SJCRH30 (cell line): ENCODE results near the gene AHNAK2. TPM values are rescaled to one million over a fixed set of nuclear protein-coding genes. Genes with fewer than 3 reads are reported as not detected.
"Not testable (repeated sequence)": the region's sequence is repeated elsewhere in the genome, so short reads cannot be mapped to it uniquely, and the experiment has no call there.

ENCODE experiments used
- DNase-seq, 2 experiments: peaks; one replicate each; pipeline ENCODE4 v3.0.0-alpha.2; 2015 to 2020
- H3K27ac ChIP-seq: fragments of 250-450 bp; sonication (Bioruptor Pico); 2 replicates; pipeline ENCODE4 v1.5.1; 2020; ENCODE audit warnings: mild to moderate bottlenecking, moderate library complexity
- H3K27me3 ChIP-seq: fragments of 250-450 bp; sonication (Bioruptor Pico); 2 replicates; pipeline ENCODE4 v1.5.1; 2020; ENCODE audit warnings: mild to moderate bottlenecking, moderate library complexity
- H3K36me3 ChIP-seq: fragments of 250-450 bp; sonication (Bioruptor Pico); 2 replicates; pipeline ENCODE4 v1.5.1; 2020; ENCODE audit warnings: mild to moderate bottlenecking, moderate library complexity
- H3K4me1 ChIP-seq: fragments of 250-450 bp; sonication (Bioruptor Pico); 2 replicates; pipeline ENCODE4 v1.5.1; 2020; ENCODE audit warnings: mild to moderate bottlenecking, moderate library complexity
- H3K4me3 ChIP-seq: fragments of 250-450 bp; sonication (Bioruptor Pico); 2 replicates; pipeline ENCODE4 v1.5.1; 2020; ENCODE audit warnings: mild to moderate bottlenecking, moderate library complexity
- H3K9me3 ChIP-seq: fragments of 250-450 bp; sonication (Bioruptor Pico); replicated peaks from 2 replicates; pipeline ENCODE4 v1.5.1; 2020; ENCODE audit warnings: mild to moderate bottlenecking, moderate library complexity
- total RNA-seq: library from RNA; depleted of rRNA; stranded (reverse); fragments of >200 nt; shearing (Covaris generic); gene quantifications from 2 replicates; pipeline ENCODE4 v1.2.3, GENCODE V29; 2014

Gene AHNAK2
- total RNA-seq, 1 experiment from 2014 or later: 1.6 TPM

- Histone ChIP-seq H3K9me3 (no peaks in the 10 kb centered on the region), H3K27me3 (no peaks in the 10 kb centered on the region), H3K4me3 (no peak overlapping the region), H3K36me3 (no peaks in the 10 kb centered on the region), H3K4me1 (no peaks in the 10 kb centered on the region), H3K27ac (no peak overlapping the region)
- DNase-seq: no peak
These were observed 29.5 kb downstream of the AHNAK2 start for GRCh38 chr14:104948736-104949031.

- H3K9me3 ChIP-seq, H3K4me1 ChIP-seq, H3K27me3 ChIP-seq, DNase-seq, H3K36me3 ChIP-seq, H3K27ac ChIP-seq, H3K4me3 ChIP-seq: not testable (repeated sequence)
These were observed 30.1 kb downstream of the AHNAK2 start for GRCh38 chr14:104947881-104948735.

GRCh38 chr14:104947201-104947600 lies 31.0 kb downstream of the AHNAK2 start:
- H3K4me3 ChIP-seq, H3K4me1 ChIP-seq, DNase-seq, H3K27me3 ChIP-seq, H3K27ac ChIP-seq, H3K9me3 ChIP-seq, H3K36me3 ChIP-seq: not testable (repeated sequence)

GRCh38 chr14:104945986-104946965 lies 31.9 kb downstream of the AHNAK2 start:
- not testable (repeated sequence) for H3K9me3 ChIP-seq, DNase-seq, H3K27me3 ChIP-seq

GRCh38 chr14:104945266-104945665 lies 32.9 kb downstream of the AHNAK2 start:
- not testable (repeated sequence) for DNase-seq, H3K27me3 ChIP-seq, H3K4me1 ChIP-seq, H3K27ac ChIP-seq, H3K9me3 ChIP-seq, H3K4me3 ChIP-seq, H3K36me3 ChIP-seq

More at GRCh38 chr14:104945986-104946965, 31.9 kb downstream of the AHNAK2 start:
- H3K36me3 ChIP-seq, H3K4me3 ChIP-seq, H3K27ac ChIP-seq, H3K4me1 ChIP-seq: not testable (repeated sequence)

GRCh38 chr14:104944436-104945205 lies 33.6 kb downstream of the AHNAK2 start:
- not testable (repeated sequence) for DNase-seq, H3K36me3 ChIP-seq, H3K27ac ChIP-seq, H3K9me3 ChIP-seq, H3K27me3 ChIP-seq, H3K4me1 ChIP-seq, H3K4me3 ChIP-seq

GRCh38 chr14:104944016-104944308 lies 34.2 kb downstream of the AHNAK2 start:
- H3K4me1 ChIP-seq, H3K27me3 ChIP-seq, H3K36me3 ChIP-seq, H3K4me3 ChIP-seq, DNase-seq, H3K27ac ChIP-seq, H3K9me3 ChIP-seq: not testable (repeated sequence)

GRCh38 chr14:104943216-104944015 lies 34.8 kb downstream of the AHNAK2 start:
- not testable (repeated sequence) for H3K9me3 ChIP-seq, H3K4me3 ChIP-seq, H3K4me1 ChIP-seq, H3K27ac ChIP-seq, H3K36me3 ChIP-seq, DNase-seq, H3K27me3 ChIP-seq

GRCh38 chr14:104942586-104942985 lies 35.6 kb downstream of the AHNAK2 start:
- H3K4me1 ChIP-seq: no peaks in the 10 kb centered on the region
- no peak overlapping the region for H3K4me3 ChIP-seq
- no peak overlapping the region for H3K27ac ChIP-seq
- H3K27me3 ChIP-seq: no peaks in the 10 kb centered on the region
- H3K36me3 ChIP-seq: no peaks in the 10 kb centered on the region
- H3K9me3 ChIP-seq: no peaks in the 10 kb centered on the region
- DNase-seq: no peak

GRCh38 chr14:104941508-104942365 lies 36.4 kb downstream of the AHNAK2 start:
- Histone ChIP-seq H3K9me3 (no peaks in the 10 kb centered on the region), H3K36me3 (no peaks in the 10 kb centered on the region), H3K4me3 (no peak overlapping the region), H3K4me1 (no peaks in the 10 kb centered on the region), H3K27ac (no peak overlapping the region), H3K27me3 (no peaks in the 10 kb centered on the region)
- DNase-seq: no peak

GRCh38 chr14:104940526-104941150 lies 37.5 kb downstream of the AHNAK2 start:
- H3K4me3 ChIP-seq: no peak overlapping the region
- H3K27me3 ChIP-seq: no peaks in the 10 kb centered on the region
- no peaks in the 10 kb centered on the region for H3K9me3 ChIP-seq
- no peak overlapping the region for H3K27ac ChIP-seq
- no peak for DNase-seq
- H3K4me1 ChIP-seq: no peaks in the 10 kb centered on the region
- H3K36me3 ChIP-seq: no peaks in the 10 kb centered on the region

- no peak overlapping the region for H3K27ac ChIP-seq
- H3K36me3 ChIP-seq: no peaks in the 10 kb centered on the region
- no peaks in the 10 kb centered on the region for H3K4me1 ChIP-seq
- H3K27me3 ChIP-seq: no peaks in the 10 kb centered on the region
- H3K4me3 ChIP-seq: no peak overlapping the region
- DNase-seq: no peak
- H3K9me3 ChIP-seq: no peaks in the 10 kb centered on the region
These were observed 38.3 kb downstream of the AHNAK2 start for GRCh38 chr14:104939666-104940410.

GRCh38 chr14:104938960-104939359 lies 39.2 kb downstream of the AHNAK2 start:
- Histone ChIP-seq H3K27me3 (no peaks in the 10 kb centered on the region), H3K9me3 (no peaks in the 10 kb centered on the region), H3K4me1 (no peaks in the 10 kb centered on the region), H3K27ac (no peak overlapping the region), H3K4me3 (no peak overlapping the region), H3K36me3 (no peaks in the 10 kb centered on the region)
- no peak for DNase-seq
